ENCODE data around the gene MUC2.

DNA sequence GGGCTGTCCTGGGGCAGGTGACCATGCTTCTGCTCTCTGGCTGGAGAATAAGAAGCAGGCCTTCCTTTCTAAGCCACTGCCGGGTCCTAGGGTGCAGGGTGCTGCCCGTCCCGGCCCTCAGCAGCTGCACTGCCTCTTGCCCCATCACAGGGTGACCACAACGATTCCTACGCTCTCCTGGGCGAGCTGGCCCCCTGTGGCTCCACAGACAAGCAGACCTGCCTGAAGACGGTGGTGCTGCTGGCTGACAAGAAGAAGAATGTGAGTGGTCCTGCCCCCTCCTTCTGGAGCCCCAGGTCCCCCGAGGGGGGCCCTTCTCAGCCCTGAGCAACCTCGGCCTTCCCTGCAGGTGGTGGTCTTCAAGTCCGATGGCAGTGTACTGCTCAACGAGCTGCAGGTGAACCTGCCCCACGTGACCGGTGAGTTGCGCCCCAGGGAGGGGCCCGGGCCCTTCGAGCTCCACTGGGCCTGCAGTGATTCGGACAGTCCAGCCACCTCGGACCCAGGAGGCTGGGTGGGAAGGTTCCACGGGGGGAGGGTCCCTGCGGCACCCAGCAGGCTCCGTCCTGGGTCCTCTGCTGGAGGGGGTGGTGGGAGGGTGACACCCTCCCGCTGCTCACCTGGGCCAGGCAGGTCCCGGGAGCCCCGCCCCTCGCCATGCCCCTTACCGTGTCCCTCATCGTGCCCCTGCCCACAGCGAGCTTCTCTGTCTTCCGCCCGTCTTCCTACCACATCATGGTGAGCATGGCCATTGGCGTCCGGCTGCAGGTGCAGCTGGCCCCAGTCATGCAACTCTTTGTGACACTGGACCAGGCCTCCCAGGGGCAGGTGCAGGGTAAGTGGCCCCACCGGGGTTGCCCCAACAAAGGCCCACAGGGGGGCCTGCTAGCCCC, 8.3 kb downstream of the MUC2 start:
- TF ChIP-seq, protein P1, sequence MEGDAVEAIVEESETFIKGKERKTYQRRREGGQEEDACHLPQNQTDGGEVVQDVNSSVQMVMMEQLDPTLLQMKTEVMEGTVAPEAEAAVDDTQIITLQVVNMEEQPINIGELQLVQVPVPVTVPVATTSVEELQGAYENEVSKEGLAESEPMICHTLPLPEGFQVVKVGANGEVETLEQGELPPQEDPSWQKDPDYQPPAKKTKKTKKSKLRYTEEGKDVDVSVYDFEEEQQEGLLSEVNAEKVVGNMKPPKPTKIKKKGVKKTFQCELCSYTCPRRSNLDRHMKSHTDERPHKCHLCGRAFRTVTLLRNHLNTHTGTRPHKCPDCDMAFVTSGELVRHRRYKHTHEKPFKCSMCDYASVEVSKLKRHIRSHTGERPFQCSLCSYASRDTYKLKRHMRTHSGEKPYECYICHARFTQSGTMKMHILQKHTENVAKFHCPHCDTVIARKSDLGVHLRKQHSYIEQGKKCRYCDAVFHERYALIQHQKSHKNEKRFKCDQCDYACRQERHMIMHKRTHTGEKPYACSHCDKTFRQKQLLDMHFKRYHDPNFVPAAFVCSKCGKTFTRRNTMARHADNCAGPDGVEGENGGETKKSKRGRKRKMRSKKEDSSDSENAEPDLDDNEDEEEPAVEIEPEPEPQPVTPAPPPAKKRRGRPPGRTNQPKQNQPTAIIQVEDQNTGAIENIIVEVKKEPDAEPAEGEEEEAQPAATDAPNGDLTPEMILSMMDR (IDR thresholded peaks at IDR 0.05) = no peak
- TF ChIP-seq POLR2AphosphoS5 (IDR thresholded peaks at IDR 0.05) (no peak), POLR2A (IDR thresholded peaks at IDR 0.05) (no peak)

Data from sigmoid colon (tissue), 4 donors.